HFF-Myc (cell line): ENCODE results near the gene CHRM4.
A peak's percentile ranks its signal among the peaks of the same experiment; 100 is the strongest.

Experiments
- DNase-seq: peaks from one replicate; pipeline ENCODE4 v3.0.0-alpha.2; 2011; ENCODE audit warnings: low read depth; ENCODE audit errors: extremely low read depth
- H3K4me3 ChIP-seq: replicated peaks from 2 replicates; pipeline ENCODE4 v1.5.1; 2011; ENCODE audit warnings: low read depth, mild to moderate bottlenecking, control low read depth, low read length
- TF ChIP-seq, protein P1 (sequence below): IDR thresholded peaks from 2 replicates; pipeline ENCODE4 v1.5.1; 2012; ENCODE audit warnings: mild to moderate bottlenecking, low read depth, low read length, control low read depth; ENCODE audit errors: missing control alignments

CHRM4 gene

GRCh38 chr11:46383974-46384701 lies 7.4 kb downstream of the CHRM4 start:
- TF ChIP-seq, protein P1, sequence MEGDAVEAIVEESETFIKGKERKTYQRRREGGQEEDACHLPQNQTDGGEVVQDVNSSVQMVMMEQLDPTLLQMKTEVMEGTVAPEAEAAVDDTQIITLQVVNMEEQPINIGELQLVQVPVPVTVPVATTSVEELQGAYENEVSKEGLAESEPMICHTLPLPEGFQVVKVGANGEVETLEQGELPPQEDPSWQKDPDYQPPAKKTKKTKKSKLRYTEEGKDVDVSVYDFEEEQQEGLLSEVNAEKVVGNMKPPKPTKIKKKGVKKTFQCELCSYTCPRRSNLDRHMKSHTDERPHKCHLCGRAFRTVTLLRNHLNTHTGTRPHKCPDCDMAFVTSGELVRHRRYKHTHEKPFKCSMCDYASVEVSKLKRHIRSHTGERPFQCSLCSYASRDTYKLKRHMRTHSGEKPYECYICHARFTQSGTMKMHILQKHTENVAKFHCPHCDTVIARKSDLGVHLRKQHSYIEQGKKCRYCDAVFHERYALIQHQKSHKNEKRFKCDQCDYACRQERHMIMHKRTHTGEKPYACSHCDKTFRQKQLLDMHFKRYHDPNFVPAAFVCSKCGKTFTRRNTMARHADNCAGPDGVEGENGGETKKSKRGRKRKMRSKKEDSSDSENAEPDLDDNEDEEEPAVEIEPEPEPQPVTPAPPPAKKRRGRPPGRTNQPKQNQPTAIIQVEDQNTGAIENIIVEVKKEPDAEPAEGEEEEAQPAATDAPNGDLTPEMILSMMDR, result no peak
- H3K4me3 ChIP-seq, result no peak overlapping the region
- no peak for DNase-seq

DNA sequence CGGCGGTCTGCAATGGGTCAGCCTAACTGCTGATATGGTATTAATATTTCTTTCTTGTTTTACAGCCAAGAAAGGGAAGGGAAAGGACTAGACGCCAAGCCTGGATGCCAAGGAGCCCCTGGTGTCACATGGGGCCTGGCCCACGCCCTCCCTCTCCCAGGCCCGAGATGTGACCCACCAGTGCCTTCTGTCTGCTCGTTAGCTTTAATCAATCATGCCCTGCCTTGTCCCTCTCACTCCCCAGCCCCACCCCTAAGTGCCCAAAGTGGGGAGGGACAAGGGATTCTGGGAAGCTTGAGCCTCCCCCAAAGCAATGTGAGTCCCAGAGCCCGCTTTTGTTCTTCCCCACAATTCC lies 8.2 kb downstream of the CHRM4 start:
- TF ChIP-seq, protein P1, result no peak
- H3K4me3 ChIP-seq, result no peak overlapping the region

GRCh38 chr11:46382646-46383403 lies 8.8 kb downstream of the CHRM4 start:
- TF ChIP-seq, protein P1, result peak; percentile 66
- H3K4me3 ChIP-seq, result peak overlapping the region; percentile 47
- DNase-seq, result no peak

More for the DNA sequence above, 8.2 kb downstream of the CHRM4 start:
- no peak for DNase-seq

- peak overlapping the region; percentile 47 for H3K4me3 ChIP-seq
- TF ChIP-seq, protein P1, result no peak
- no peak for DNase-seq
These were observed 9.5 kb downstream of the CHRM4 start for GRCh38 chr11:46381819-46382645.

DNA sequence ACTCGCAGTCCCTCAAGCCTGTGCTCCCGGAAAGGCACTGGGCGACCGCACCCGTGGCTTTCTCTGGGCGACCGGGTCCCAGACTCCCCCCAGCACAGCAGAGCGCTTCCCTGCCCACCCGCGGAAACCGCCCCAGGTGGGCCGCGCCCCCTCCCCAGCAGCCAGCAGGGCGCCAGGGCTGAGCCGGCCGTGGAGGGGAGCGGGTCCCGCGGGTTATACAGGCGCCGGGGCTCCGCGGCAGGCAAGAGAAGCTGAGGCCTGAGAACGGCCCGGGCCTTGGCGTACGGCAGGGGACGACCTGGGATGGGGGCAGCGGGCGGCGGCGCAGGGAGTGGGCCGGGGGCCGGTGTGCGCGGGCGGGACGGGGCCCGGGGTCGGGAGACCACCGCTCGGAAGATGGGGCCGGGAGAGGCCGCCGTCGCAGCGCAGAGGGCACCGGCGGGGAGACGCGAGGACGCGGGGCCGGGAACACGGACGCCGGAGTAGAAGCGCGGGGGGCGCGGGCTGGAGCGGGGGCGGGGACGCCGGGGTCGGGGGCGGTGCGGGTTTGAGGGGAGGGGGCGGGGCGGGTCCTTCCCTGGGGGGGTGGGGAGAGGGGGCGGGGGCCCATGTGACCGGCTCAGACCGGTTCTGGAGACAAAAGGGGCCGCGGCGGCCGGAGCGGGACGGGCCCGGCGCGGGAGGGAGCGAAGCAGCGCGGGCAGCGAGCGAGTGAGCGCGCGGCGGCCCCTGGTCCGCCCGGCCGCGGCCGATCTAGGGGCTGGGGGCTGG lies 10.3 kb downstream of the CHRM4 start, which contains the start of gene MDK:
TSS of gene MDK (plus strand) at position 622 of the 771 bp plus-strand sequence. CDS start 389 bp downstream, outside the sequence.
- TF ChIP-seq, protein P1, result no peak
- peak within 1 kb of the TSS; percentile 47 for H3K4me3 ChIP-seq
- no peak for DNase-seq
